HG03457 (cell line): Measurements from ENCODE around the gene TXNRD1.
"Not testable (repeated sequence)": the region's sequence is repeated elsewhere in the genome, so short reads cannot be mapped to it uniquely, and the experiment has no call there.

Source experiments
- ATAC-seq: cut with Tn5 transposase; IDR thresholded peaks from one replicate; pipeline ENCODE4 v1.9.1; 2021; ENCODE audit warnings: moderate number of reproducible peaks; ENCODE audit not compliant: unreplicated experiment

The TXNRD1 gene

DNA sequence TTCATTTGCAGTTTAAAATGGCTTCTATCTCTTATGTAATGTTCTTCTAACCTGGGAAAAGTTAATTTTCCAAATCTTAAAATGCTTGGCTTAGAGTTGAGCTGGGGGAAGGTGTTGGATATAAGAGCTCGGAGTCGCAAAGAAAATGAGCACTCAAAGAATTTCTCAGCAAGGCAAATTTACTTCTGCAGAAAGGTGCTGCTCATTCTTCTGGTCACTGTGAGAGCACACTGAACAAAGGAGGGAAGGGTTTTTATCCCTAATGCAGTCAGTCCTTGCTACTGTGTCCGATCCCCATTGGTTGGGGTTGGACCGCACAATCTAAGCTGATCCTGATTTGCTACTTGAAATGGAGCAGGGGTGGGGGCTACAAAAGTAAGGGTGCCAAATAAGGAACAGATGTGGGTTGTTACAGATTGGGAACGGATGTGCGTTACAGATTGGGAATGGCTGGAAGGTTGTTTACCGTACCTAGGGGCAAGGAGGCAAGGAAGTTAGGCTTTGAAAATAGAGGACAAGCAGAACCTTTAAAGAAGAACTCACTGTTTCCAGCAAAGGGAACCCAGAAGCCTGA, 19.4 kb downstream of the TXNRD1 start:
- no peak for ATAC-seq

DNA sequence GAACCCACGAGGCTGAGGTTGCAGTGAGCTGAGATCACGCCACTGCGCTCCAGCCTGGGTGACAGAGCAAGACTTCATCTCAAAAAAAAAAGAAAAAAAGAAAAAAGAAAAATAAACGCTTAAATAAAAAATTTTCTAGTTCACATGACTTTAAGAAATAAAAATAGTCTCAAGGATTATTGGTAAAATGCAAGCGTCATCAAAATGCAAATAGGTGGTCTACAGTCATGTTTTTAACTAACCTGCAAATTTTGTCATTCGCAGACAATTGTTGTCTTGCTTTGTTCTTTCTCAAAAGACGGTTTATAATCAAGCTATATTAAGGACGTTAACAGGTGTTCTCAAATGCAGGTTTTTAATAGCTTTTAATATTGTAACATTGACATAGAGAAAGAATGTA, 22.4 kb downstream of the TXNRD1 start:
- no peak for ATAC-seq

DNA sequence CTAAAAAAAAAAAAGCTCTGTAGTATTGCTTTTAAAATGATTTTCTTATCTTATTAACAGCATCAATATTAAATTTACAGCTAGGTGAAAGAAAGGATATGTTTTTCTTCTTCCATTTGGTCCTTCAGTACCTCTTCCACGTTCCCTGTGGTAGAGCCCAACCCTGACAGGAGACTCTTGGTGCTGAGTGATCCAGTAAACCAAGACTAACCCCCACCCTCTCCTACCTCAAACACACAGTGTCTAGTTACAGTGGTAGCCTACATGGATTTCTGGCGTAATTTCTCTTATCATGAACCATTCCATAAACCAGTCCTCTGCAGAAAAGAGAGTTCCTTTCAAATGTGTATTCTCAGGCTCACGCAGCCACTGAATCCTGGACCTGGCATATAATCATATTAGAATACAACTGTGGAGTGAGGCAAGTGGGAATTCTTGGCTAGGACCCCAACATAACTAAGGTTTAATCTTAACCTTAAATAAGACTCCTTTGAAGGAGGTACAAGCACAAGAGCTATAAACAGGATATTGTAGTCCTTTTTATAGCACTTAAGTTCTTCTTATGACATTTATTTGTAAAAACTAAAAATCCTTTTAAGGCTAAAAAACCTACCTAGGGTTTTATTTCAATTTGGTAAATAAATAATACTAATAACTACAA, 27.1 kb downstream of the TXNRD1 start:
- no peak for ATAC-seq

DNA sequence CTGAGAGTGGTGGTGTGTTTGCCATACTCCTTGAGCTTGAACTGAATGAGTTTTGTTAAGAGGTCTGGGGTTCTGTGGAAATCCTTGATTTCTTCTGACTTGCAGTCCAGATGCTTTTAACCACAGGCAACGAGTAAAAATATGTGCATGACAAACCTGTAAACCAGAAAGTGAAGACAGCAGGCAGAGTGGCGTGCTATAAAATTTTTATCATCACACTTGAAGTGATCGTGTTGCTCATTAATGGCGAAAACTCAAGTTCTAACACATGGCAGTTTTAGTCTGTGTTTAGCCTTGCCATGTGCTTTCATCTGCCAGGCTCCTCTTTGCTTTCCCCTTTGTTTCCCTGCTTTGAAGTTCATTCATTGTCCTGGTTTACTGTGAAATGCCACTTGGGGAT, 28.0 kb downstream of the TXNRD1 start:
- ATAC-seq: no peak

- ATAC-seq: no peak
Observed at GRCh38 chr12:104243971-104244370, 28.4 kb downstream of the TXNRD1 start.

- no peak for ATAC-seq
Observed at GRCh38 chr12:104247698-104248097, 32.1 kb downstream of the TXNRD1 start.

DNA sequence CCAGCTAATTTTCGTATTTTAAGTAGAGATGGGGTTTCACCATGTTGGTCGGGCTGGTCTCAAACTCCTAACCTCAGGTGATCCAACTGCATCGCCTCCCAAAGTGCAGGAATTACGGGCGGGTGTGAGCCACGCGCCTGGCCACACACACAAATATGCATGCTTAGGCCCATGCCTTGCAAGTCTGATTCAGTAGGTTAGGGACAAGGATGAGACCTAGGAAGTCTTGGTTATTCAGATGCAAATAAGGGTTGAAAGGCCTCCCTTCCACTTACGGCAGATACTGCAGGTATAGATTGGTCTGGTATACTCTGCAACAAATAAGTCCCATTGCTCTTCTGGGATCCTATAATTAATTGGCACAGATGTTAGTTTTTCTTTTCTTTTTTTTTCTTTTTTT, 32.9 kb downstream of the TXNRD1 start:
- ATAC-seq: no peak

- ATAC-seq: no peak
Observed at GRCh38 chr12:104249017-104249416, 33.4 kb downstream of the TXNRD1 start.

- ATAC-seq: no peak
Observed at GRCh38 chr12:104249898-104250297, 34.3 kb downstream of the TXNRD1 start.

- ATAC-seq: no peak
Observed at GRCh38 chr12:104250366-104251125, 35.0 kb downstream of the TXNRD1 start.

- ATAC-seq: no peak
Observed at GRCh38 chr12:104257913-104258472, 42.4 kb downstream of the TXNRD1 start.

- no peak for ATAC-seq
Observed at GRCh38 chr12:104258476-104259067, 43.0 kb downstream of the TXNRD1 start.

- ATAC-seq: no peak
Observed at GRCh38 chr12:104263026-104263425, 47.4 kb downstream of the TXNRD1 start.

GRCh38 chr12:104263580-104264358, 48.2 kb downstream of the TXNRD1 start:
- no peak for ATAC-seq

DNA sequence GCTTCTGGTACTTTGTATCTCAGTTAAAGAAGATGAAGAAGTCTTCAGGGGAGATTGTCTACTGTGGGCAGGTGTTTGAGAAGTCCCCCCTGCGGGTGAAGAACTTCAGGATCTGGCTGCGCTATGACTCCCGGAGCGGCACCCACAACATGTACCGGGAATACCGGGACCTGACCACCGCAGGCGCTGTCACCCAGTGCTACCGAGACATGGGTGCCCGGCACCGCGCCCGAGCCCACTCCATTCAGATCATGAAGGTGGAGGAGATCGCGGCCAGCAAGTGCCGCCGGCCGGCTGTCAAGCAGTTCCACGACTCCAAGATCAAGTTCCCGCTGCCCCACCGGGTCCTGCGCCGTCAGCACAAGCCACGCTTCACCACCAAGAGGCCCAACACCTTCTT, 49.9 kb downstream of the TXNRD1 start:
- ATAC-seq: not testable (repeated sequence)

DNA sequence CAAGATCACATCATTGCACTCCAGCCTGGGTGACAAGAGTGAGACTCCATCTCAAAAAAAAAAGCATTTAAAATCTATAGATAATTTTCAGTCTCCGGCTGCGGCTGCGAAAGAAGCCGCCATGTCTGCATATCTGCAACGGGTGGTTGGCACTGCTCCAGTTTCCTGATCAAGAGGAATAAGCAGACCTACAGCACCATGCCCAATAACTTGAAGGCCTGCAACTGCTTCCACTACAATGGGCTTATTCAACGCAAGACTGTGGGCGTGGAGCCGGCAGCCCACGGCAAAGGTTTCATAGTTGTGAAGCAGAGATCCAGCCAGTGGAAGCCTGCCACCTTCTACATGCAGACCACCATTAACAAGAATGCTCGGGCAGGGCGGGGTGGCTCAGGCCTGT, 57.4 kb downstream of the TXNRD1 start:
- no peak for ATAC-seq

GRCh38 chr12:104273503-104273902, 57.9 kb downstream of the TXNRD1 start:
- ATAC-seq: no peak

DNA sequence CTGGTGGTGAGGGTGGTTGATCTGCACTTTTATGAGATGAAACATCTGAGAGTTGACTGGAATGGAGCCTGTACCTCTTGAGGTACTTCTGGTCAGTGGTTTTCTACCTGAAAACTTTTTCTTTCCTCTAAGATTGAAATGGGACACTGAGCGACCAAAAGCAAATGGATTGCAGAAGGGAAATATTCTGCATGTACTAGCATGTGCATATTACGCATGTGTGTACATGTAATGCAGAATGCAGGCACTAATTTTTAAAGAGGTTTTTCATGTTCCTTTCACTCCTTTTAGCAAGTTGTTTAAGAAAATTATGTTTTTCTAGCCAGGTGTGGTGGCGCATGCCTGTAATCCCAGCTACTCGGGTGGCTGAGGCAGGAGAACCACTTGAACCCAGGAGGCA, 59.2 kb downstream of the TXNRD1 start:
- ATAC-seq: no peak

GRCh38 chr12:104275689-104276088, 60.1 kb downstream of the TXNRD1 start:
- no peak for ATAC-seq

- ATAC-seq: no peak
Observed at GRCh38 chr12:104276273-104277131, 60.9 kb downstream of the TXNRD1 start.
